ENCODE measurements around the gene CDK15. TPM values are rescaled to one million over a fixed set of nuclear protein-coding genes. Genes with fewer than 3 reads are reported as not detected.

The CDK15 gene
- total and polyA plus RNA-seq, 2 donors (not counting 1 experiment from before 2014, with no cell fraction given), result not detected

GRCh38 chr2:201837391-201837790, 31.1 kb downstream of the CDK15 start:
- Histone ChIP-seq H3K27me3 (replicated peaks in 1 of 4; ENCODE audit: control extremely low read depth in 1 of 4, control insufficient read depth in 3 of 4, insufficient read depth in 4 of 4, low read length in 3 of 4) (no peaks in the 10 kb centered on the region), H2AFZ (ENCODE audit: insufficient read depth, low read depth, low read length, poor library complexity, severe bottlenecking) (no peak overlapping the region), H3K4me3 (ENCODE audit: control extremely low read depth in 1 of 5, extremely low read depth in 1 of 5, insufficient read depth in 1 of 5, low read depth in 2 of 5, low read length in 4 of 5) (no peak overlapping the region), H3K9ac (ENCODE audit: low read length) (no peak overlapping the region), H3K4me1 (ENCODE audit: control insufficient read depth in 2 of 2, insufficient read depth in 2 of 2, low read length in 2 of 2) (no peaks in the 10 kb centered on the region), H3K36me3 (replicated peaks in 1 of 2; ENCODE audit: control extremely low read depth in 1 of 2, control insufficient read depth in 1 of 2, extremely low read depth in 1 of 2, insufficient read depth in 2 of 2, low read length in 1 of 2) (no peaks in the 10 kb centered on the region), H3K9me3 (ENCODE audit: control extremely low read depth in 1 of 3, control insufficient read depth in 2 of 3, insufficient read depth in 1 of 3, low read length in 2 of 3) (peaks cover 0 to 2% (median 0%) of the 10 kb centered on the region in 3 donors), H4K20me1 (ENCODE audit: control insufficient read depth, insufficient read depth, low read length, poor library complexity, severe bottlenecking) (no peaks in the 10 kb centered on the region), H3K27ac (ENCODE audit: low read length in 2 of 2) (no peak overlapping the region), H3K79me2 (ENCODE audit: control insufficient read depth, insufficient read depth, low read length) (no peaks in the 10 kb centered on the region), H3K4me2 (replicated peaks; ENCODE audit: low read depth, low read length, poor library complexity, severe bottlenecking) (no peak overlapping the region)
- DNase-seq, result no peak
- Mint-ChIP-seq H3K4me3 (no peak overlapping the region), H3K4me1 (no peaks in the 10 kb centered on the region), H3K27ac (no peak overlapping the region), H3K9me3 (ENCODE audit: insufficient read depth) (peaks cover 4% of the 10 kb centered on the region), H3K27me3 (peaks cover 10% of the 10 kb centered on the region)
- ChIA-PET CTCF (no interaction called here), POLR2A (no interaction called here)
- no CpG with 5 or more reads among the region's 2 CpGs for WGBS (ENCODE audit: insufficient coverage)
- intact Hi-C loops (cut with micrococcal nuclease), result no loop called here
- ATAC-seq (ENCODE audit: low read depth), result no peak
- no peak for TF ChIP-seq EZH2 (IDR thresholded peaks at IDR 0.05; ENCODE audit: borderline replicate concordance, insufficient read depth, low read depth, low read length, poor library complexity, severe bottlenecking)
- TF ChIP-seq CTCF (IDR thresholded peaks at IDR 0.05), result no peak

DNA sequence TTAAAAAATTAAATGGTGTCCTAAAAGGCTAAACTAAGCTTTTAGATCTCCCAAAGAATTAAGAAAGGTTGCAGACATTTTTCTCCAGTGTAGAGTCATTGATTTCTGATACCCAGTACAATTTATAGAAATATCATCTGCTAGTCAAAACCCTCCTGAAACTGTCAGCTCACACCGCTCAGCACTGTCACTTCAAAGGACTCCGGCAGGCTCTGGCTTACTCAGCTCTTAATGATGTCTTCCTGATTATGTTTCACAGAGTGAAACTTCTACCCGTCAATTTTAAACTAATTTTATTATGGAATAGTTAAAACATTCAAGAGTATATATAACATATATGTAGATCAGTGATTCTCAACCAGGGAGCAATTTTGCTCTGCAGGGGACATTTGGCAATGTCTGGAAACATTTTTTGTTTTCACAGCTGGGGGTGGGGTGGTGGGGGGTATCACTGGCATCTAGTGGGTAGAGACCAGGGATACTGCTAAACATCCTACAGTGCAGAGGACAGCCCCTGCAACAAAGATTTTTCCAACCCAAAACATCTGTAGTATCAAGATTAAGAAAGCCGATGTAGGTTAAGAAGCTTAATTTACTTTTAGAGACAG, 31.6 kb downstream of the CDK15 start:
- peaks cover 14% of the 10 kb centered on the region for H3K27me3 Mint-ChIP-seq
- Histone ChIP-seq H3K27ac (ENCODE audit: low read length in 2 of 2) (no peak overlapping the region), H3K9me3 (ENCODE audit: control extremely low read depth in 1 of 3, control insufficient read depth in 2 of 3, insufficient read depth in 1 of 3, low read length in 2 of 3) (peaks cover 0 to 2% (median 0%) of the 10 kb centered on the region in 3 donors), H4K20me1 (ENCODE audit: control insufficient read depth, insufficient read depth, low read length, poor library complexity, severe bottlenecking) (no peaks in the 10 kb centered on the region), H3K9ac (ENCODE audit: low read length) (no peak overlapping the region), H3K4me3 (ENCODE audit: control extremely low read depth in 1 of 5, extremely low read depth in 1 of 5, insufficient read depth in 1 of 5, low read depth in 2 of 5, low read length in 4 of 5) (no peak overlapping the region), H3K36me3 (replicated peaks in 1 of 2; ENCODE audit: control extremely low read depth in 1 of 2, control insufficient read depth in 1 of 2, extremely low read depth in 1 of 2, insufficient read depth in 2 of 2, low read length in 1 of 2) (no peaks in the 10 kb centered on the region), H3K4me2 (replicated peaks; ENCODE audit: low read depth, low read length, poor library complexity, severe bottlenecking) (no peak overlapping the region), H3K79me2 (ENCODE audit: control insufficient read depth, insufficient read depth, low read length) (no peaks in the 10 kb centered on the region), H3K4me1 (ENCODE audit: control insufficient read depth in 2 of 2, insufficient read depth in 2 of 2, low read length in 2 of 2) (no peaks in the 10 kb centered on the region), H2AFZ (ENCODE audit: insufficient read depth, low read depth, low read length, poor library complexity, severe bottlenecking) (no peak overlapping the region), H3K27me3 (replicated peaks in 1 of 4; ENCODE audit: control extremely low read depth in 1 of 4, control insufficient read depth in 3 of 4, insufficient read depth in 4 of 4, low read length in 3 of 4) (no peaks in the 10 kb centered on the region)
- 60% methylated on average over 1 of the region's 4 CpGs for WGBS (ENCODE audit: insufficient coverage)
- TF ChIP-seq EZH2 (IDR thresholded peaks at IDR 0.05; ENCODE audit: borderline replicate concordance, insufficient read depth, low read depth, low read length, poor library complexity, severe bottlenecking) (no peak), CTCF (IDR thresholded peaks at IDR 0.05) (no peak)
- no peaks in the 10 kb centered on the region for H3K4me1 Mint-ChIP-seq
- DNase-seq (no peak), ATAC-seq (ENCODE audit: low read depth) (no peak)
- H3K4me3 Mint-ChIP-seq, result no peak overlapping the region
- intact Hi-C loops (cut with micrococcal nuclease), result no loop called here
- no peak overlapping the region for H3K27ac Mint-ChIP-seq
- CTCF ChIA-PET, result no interaction called here
- peaks cover 4% of the 10 kb centered on the region for H3K9me3 Mint-ChIP-seq (ENCODE audit: insufficient read depth)
- POLR2A ChIA-PET, result no interaction called here

All from B cell (primary cell).